ENCODE data around the gene WSCD2.

- TF ChIP-seq NRF1 (IDR thresholded peaks at IDR 0.05; ENCODE audit: low read depth, low read length) (no peak), RAD21 (IDR thresholded peaks at IDR 0.05; ENCODE audit: low read length) (no peak), FOSL2 (IDR thresholded peaks at IDR 0.05; ENCODE audit: borderline replicate concordance, low read depth) (no peak), CTCF (IDR thresholded peaks at IDR 0.05) (no peak), POLR2AphosphoS5 (IDR thresholded peaks at IDR 0.05; ENCODE audit: low read depth, low read length) (no peak), RXRA (IDR thresholded peaks at IDR 0.05; ENCODE audit: borderline replicate concordance, low read depth) (no peak), ELF1 (IDR thresholded peaks at IDR 0.05) (no peak), EP300 (IDR thresholded peaks at IDR 0.05; ENCODE audit: borderline replicate concordance in 1 of 2, low read depth in 1 of 2, low read length in 1 of 2) (no peak), MXI1 (IDR thresholded peaks at IDR 0.05; ENCODE audit: low read depth, low read length) (no peak), PBX3 (IDR thresholded peaks at IDR 0.05) (no peak)
Observed at GRCh38 chr12:108121320-108121719, 7.8 kb upstream of the WSCD2 start.

Measured in SK-N-SH (cell line).